ENCODE results near the gene TPPP3. TPM values are rescaled to one million over a fixed set of nuclear protein-coding genes. Genes with fewer than 3 reads are reported as not detected.

The TPPP3 gene
- total RNA-seq, 4 donors from 2014 or later = 13.4 to 26.6 (median 16.2) TPM

DNA sequence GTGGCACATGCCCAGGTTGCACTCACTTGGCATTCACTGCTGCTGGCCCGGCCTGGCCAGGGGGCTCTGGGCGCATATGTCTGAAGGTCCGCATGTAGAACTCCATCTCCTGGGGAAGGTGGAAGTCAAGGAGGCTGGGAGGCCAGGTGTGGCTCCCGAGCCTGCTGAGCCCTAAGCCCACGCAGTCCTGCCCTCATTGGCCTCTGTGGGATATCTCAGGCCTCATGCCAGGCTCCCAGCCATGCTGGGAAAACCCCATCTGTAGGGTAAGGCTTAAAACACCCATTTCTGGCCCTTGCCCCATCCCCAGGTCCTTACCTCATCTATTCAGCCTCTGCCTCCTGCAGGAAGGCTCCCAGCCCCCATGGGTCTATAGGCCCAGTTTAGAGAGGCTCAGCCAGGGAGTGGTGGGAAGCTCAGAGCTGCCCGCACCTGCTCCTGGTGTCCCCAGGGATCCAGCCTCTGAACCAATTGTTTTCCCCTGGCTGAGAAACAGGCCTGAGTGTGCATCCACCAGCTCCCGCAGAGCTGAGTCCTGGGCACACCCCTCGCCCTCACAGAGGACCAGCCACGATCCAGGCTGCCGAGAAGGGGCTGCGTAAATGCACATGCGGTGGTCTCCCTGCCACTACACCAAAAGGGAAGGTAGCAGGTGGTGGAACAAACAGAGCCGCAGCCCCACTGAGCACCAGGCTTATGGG is 2.3 kb upstream of the TPPP3 start:
- Histone ChIP-seq H3K4me1 (peaks cover 0 to 28% of the 10 kb centered on the region in 2 donors), H3K27ac (peak overlapping the region in 1 of 2 donors; percentile 63)

GRCh38 chr16:67395105-67395457 is 1.8 kb upstream of the TPPP3 start:
- peak overlapping the region in 1 of 2 donors; percentile 71 for H3K27ac ChIP-seq
- no peaks in the 10 kb centered on the region for H3K9me3 ChIP-seq
- intact Hi-C loops (cut with DNase I; ENCODE audit: low total_unique reads) = no loop called here
- no peak for DNase-seq
- no peak overlapping the region for H3K4me3 ChIP-seq
- H3K36me3 ChIP-seq = no peaks in the 10 kb centered on the region
- no peaks in the 10 kb centered on the region for H3K27me3 ChIP-seq
- peaks cover 0 to 28% of the 10 kb centered on the region in 2 donors for H3K4me1 ChIP-seq
- TF ChIP-seq, protein P1, sequence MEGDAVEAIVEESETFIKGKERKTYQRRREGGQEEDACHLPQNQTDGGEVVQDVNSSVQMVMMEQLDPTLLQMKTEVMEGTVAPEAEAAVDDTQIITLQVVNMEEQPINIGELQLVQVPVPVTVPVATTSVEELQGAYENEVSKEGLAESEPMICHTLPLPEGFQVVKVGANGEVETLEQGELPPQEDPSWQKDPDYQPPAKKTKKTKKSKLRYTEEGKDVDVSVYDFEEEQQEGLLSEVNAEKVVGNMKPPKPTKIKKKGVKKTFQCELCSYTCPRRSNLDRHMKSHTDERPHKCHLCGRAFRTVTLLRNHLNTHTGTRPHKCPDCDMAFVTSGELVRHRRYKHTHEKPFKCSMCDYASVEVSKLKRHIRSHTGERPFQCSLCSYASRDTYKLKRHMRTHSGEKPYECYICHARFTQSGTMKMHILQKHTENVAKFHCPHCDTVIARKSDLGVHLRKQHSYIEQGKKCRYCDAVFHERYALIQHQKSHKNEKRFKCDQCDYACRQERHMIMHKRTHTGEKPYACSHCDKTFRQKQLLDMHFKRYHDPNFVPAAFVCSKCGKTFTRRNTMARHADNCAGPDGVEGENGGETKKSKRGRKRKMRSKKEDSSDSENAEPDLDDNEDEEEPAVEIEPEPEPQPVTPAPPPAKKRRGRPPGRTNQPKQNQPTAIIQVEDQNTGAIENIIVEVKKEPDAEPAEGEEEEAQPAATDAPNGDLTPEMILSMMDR (IDR thresholded peaks at IDR 0.05) = no peak
- TF ChIP-seq POLR2A (IDR thresholded peaks at IDR 0.05) = no peak

More for the DNA sequence above, 2.3 kb upstream of the TPPP3 start:
- no peak for DNase-seq
- Histone ChIP-seq H3K9me3 (no peaks in the 10 kb centered on the region), H3K27me3 (no peaks in the 10 kb centered on the region), H3K4me3 (no peak overlapping the region), H3K36me3 (no peaks in the 10 kb centered on the region)
- TF ChIP-seq, protein P1 (IDR thresholded peaks at IDR 0.05) = no peak
- intact Hi-C loops (cut with DNase I; ENCODE audit: low total_unique reads) = no loop called here

- intact Hi-C loops (cut with DNase I; ENCODE audit: low total_unique reads) = no loop called here
These were observed 1.1 kb upstream of the TPPP3 start for GRCh38 chr16:67394155-67395104.

DNA sequence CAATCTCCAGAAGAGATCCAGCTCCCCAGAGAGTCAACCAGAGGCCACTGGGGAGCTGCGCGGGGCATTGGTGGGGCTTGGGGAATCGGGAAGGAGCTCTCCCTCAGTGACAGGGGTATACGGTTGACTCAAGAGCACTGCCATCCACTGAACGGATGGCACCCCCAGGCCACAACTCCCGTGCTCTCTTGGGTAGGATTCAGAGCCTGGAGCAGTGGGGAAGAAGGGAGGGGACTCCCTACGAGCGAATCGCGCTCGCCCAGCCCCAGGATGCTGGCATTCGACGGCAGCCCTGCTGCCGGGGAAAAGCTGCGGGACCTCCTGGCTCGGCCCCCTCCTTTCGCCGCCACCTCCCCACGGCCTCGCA is 473 bp upstream of the TPPP3 start:
- no peak for TF ChIP-seq POLR2A (IDR thresholded peaks at IDR 0.05)
- TF ChIP-seq, protein P1 (IDR thresholded peaks at IDR 0.05) = no peak
- H3K9me3 ChIP-seq = no peaks in the 10 kb centered on the region
- no peak for DNase-seq
- peaks cover 0 to 28% of the 10 kb centered on the region in 2 donors for H3K4me1 ChIP-seq
- peak overlapping the region; percentile 54 to 71 for H3K27ac ChIP-seq
- intact Hi-C loops (cut with DNase I; ENCODE audit: low total_unique reads) = no loop called here
- no peaks in the 10 kb centered on the region for H3K27me3 ChIP-seq
- H3K36me3 ChIP-seq = no peaks in the 10 kb centered on the region
- H3K4me3 ChIP-seq = peak overlapping the region; percentile 28 to 34

More at GRCh38 chr16:67394155-67395104, 1.1 kb upstream of the TPPP3 start:
- TF ChIP-seq, protein P1 (IDR thresholded peaks at IDR 0.05) = no peak
- TF ChIP-seq POLR2A (IDR thresholded peaks at IDR 0.05) = no peak
- Histone ChIP-seq H3K36me3 (no peaks in the 10 kb centered on the region), H3K4me1 (peaks cover 0 to 28% of the 10 kb centered on the region in 2 donors), H3K27ac (peak overlapping the region; percentile 54 to 71), H3K9me3 (no peaks in the 10 kb centered on the region), H3K4me3 (peak overlapping the region in 1 of 2 donors; percentile 28), H3K27me3 (no peaks in the 10 kb centered on the region)
- DNase-seq = no peak
